ENCODE data around the gene CSF2RB. TPM values are rescaled to one million over a fixed set of nuclear protein-coding genes. Genes with fewer than 3 reads are reported as not detected.

CSF2RB gene
- total and polyA plus RNA-seq, 2 of the 13 experiments (the other 11 are each of a cell fraction or from before 2014, with no cell fraction given): not detected

- no peaks in the 10 kb centered on the region for H4K20me1 ChIP-seq (ENCODE audit: insufficient read depth, low read length)
- no peaks in the 10 kb centered on the region for H3K36me3 ChIP-seq (replicated peaks in 1 of 2; ENCODE audit: control insufficient read depth in 1 of 2, insufficient read depth in 2 of 2, low read length in 2 of 2)
- in situ Hi-C loops (cut with HindIII; ENCODE audit: extremely low pct_ligation_motif_present, low pct_unique_long_range_greater_than_20kb): no loop called here
- ATAC-seq (no peak; the same call in 2 of the 3 replicates), DNase-seq (ENCODE audit: low spot score) (no peak), FAIRE-seq (no peak)
- no peaks in the 10 kb centered on the region for H3K9me3 ChIP-seq (ENCODE audit: low read length)
- H3K79me2 ChIP-seq (ENCODE audit: insufficient read depth, low read length): no peaks in the 10 kb centered on the region
- H3K4me1 ChIP-seq (ENCODE audit: insufficient read depth, low read length): no peaks in the 10 kb centered on the region
- no peak overlapping the region for H3K4me2 ChIP-seq (ENCODE audit: low read depth, low read length)
- H3K27me3 ChIP-seq (ENCODE audit: control insufficient read depth in 1 of 2, insufficient read depth in 2 of 2, low read length in 2 of 2): peaks cover 8 to 79% of the 10 kb centered on the region in 2 experiments
- H3K27ac ChIP-seq (ENCODE audit: extremely low read length, insufficient read depth, low read length): no peak overlapping the region
- CTCF ChIA-PET (ENCODE audit: low intra/inter-chr PET ratio, low total read pairs): no interaction called here
- intact Hi-C loops (cut with micrococcal nuclease; ENCODE audit: unreplicated experiment): no loop called here
- no peak for TF ChIP-seq HDAC2 (CRISPR knock-in tag; IDR thresholded peaks at IDR 0.05)
- no peak for TF ChIP-seq IKZF4 (CRISPR knock-in tag; IDR thresholded peaks at IDR 0.05; ENCODE audit: borderline replicate concordance, low read depth, not compliant biosample characterization)
- no peak for TF ChIP-seq ZNF737 (CRISPR knock-in tag; IDR thresholded peaks at IDR 0.05; ENCODE audit: borderline replicate concordance)
- TF ChIP-seq ZNF660 (CRISPR knock-in tag; IDR thresholded peaks at IDR 0.05; ENCODE audit: borderline replicate concordance, low read depth): no peak
- TF ChIP-seq ZNF558 (CRISPR knock-in tag; IDR thresholded peaks at IDR 0.05; ENCODE audit: borderline replicate concordance): no peak
- TF ChIP-seq SALL2 (CRISPR knock-in tag; IDR thresholded peaks at IDR 0.05): no peak
- no peak for TF ChIP-seq KAT7 (CRISPR knock-in tag; IDR thresholded peaks at IDR 0.05; ENCODE audit: borderline replicate concordance)
- TF ChIP-seq ATF6 (CRISPR knock-in tag; conservative IDR thresholded peaks at IDR 0.05): no peak
- no peak for TF ChIP-seq IRX3 (CRISPR knock-in tag; IDR thresholded peaks at IDR 0.05; ENCODE audit: borderline replicate concordance, low read depth)
- TF ChIP-seq RARG (CRISPR knock-in tag; IDR thresholded peaks at IDR 0.05; ENCODE audit: low read depth): no peak
- no peak for TF ChIP-seq ZMAT5 (CRISPR knock-in tag; IDR thresholded peaks at IDR 0.05; ENCODE audit: borderline replicate concordance, low read depth)
- TF ChIP-seq WIZ (CRISPR knock-in tag; IDR thresholded peaks at IDR 0.05): no peak
- H3K9ac ChIP-seq (ENCODE audit: insufficient read depth, low read depth, low read length): no peak overlapping the region
- no peak overlapping the region for H2AFZ ChIP-seq (ENCODE audit: low read length)
- 23% methylated on average over 9 of the region's 17 CpGs for WGBS (ENCODE audit: low lambda C conversion rate)
- no TSS peak for BruUV-seq (replicated peaks)
- no peak overlapping the region for H3K4me3 ChIP-seq (replicated peaks in 1 of 3; ENCODE audit: insufficient read depth in 1 of 3, low read depth in 2 of 3, low read length in 3 of 3)
- POLR2A ChIA-PET: no interaction called here
Measured at GRCh38 chr22:36928786-36929535, 15.5 kb downstream of the CSF2RB start.

Measured in HepG2 (cell line).